GM12891 (cell line): ENCODE data around the gene RANGAP1.

ENCODE experiments used
- PAX5 ChIP-seq: IDR thresholded peaks from 2 replicates; pipeline ENCODE4 v1.6.1; 2011; ENCODE audit warnings: low read length, moderate library complexity, mild to moderate bottlenecking; ENCODE audit not compliant: insufficient read depth, severe bottlenecking
- POLR2A ChIP-seq: IDR thresholded peaks from 2 replicates; pipeline ENCODE4 v1.6.1; 2011; ENCODE audit warnings: low read depth, low read length, control low read depth
- POLR2AphosphoS5 ChIP-seq: IDR thresholded peaks from 2 replicates; pipeline ENCODE4 v1.6.1; 2011; ENCODE audit warnings: low read depth, low read length, control low read depth
- POU2F2 ChIP-seq: IDR thresholded peaks from 2 replicates; pipeline ENCODE4 v1.6.1; 2011; ENCODE audit warnings: low read depth, mild to moderate bottlenecking, control low read depth, low read length, moderate library complexity
- SPI1 ChIP-seq: IDR thresholded peaks from 2 replicates; pipeline ENCODE4 v1.6.1; 2011; ENCODE audit warnings: low read depth, low read length, control low read depth
- TAF1 ChIP-seq: IDR thresholded peaks from 2 replicates; pipeline ENCODE4 v1.6.1; 2011; ENCODE audit warnings: low read depth, low read length, control low read depth

DNA sequence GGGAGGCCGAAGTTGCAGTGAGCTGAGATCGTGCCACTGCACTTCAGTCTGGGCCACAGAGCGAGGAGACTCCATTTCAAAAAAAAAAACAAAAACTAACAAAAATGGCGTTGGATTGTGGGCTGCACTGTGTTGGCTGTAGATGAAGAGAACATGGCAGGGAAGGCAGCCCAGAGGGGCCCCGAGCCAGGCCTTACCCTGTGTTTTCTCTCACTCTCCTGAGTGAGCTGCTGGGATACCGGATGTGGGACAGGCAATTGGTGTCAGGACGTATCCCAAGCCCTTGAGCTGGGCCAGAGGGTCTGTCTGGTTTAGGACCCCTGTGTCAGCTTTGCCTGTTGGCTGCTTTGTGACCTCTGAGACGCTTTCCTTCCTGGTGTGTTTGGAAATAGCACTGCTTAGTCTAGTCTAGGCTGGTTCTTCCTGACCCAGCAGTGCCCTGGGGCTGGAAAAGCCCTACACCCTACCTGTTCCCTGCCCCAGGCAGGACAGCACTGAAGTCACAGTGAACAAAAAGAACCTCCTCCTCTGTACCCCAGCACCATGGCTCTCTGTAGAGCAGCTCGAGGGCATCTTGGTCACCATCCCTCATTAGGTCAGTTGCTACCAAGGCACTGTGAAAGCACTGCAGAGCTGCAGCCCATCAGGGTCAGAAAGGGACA, 63.0 kb downstream of the RANGAP1 start:
- TF ChIP-seq TAF1, result no peak
- no peak for TF ChIP-seq POLR2AphosphoS5
- no peak for TF ChIP-seq POLR2A
- TF ChIP-seq SPI1, result no peak
- no peak for TF ChIP-seq PAX5
- TF ChIP-seq POU2F2, result no peak
